GM21528 (cell line): ENCODE data around the gene COMMD2.

Experiments used
- ATAC-seq: cut with Tn5 transposase; IDR thresholded peaks from one replicate; pipeline ENCODE4 v1.9.1; 2021; ENCODE audit warnings: mild to moderate bottlenecking, moderate library complexity; ENCODE audit not compliant: unreplicated experiment, low FRiP score

COMMD2 gene

DNA sequence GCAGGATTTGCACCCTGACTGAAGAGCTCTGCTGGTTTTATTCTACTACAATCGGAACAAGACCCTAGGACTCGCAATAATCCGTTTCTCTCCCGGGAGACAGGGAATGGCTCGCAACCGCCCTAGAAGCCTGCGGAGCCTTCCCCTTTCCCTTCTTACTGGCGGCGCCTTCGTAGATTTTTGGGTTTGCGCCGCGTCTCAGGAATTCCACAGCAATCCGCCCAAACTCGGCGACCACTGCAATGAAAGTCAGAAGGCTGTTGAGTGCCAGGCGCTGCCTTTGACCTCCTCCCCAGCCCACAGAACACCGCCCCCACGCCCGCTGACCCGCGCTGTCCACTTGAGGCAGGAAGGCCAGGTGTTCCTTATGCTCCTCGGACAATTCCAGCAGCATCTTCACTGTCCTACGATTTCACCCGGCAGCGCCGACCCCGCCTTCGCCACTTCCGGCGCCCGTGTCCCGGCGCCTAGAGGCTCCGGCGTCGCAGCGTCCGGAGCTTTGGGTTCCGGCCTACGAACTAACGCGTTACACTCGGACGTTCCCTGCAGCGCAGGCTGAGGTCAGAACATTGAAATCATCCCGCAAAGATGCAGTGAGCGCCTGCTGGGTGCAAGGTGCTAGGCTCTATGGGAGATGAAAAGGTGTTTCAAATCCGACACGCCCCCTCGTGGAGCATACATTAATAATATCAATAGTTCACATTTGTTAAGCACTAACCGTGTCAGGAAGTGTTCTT lies at the start of gene COMMD2:
Gene COMMD2 (minus strand): TSS at position 439 of the 737 bp plus-strand sequence. CDS start 45 bp downstream, at position 394.
- peak; percentile 99 for ATAC-seq

DNA sequence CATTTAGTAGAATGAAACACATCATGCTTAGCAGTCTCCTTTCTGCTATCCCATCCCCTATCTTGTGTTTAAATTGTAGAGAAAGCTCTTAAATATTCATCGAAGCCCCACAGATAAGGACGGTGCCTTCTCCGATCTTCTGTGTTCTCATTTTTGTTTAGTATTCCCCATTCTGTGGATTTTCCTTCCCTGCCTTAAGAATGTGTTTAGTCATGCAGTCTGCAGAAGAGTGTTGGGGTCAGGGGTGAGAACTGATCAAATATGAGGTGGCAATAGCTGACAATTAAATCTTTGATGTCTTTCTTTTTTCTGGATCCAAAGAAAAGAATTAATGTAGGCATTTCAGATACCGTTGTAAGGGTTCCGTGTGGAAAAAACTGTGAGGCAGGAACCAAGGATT lies 49.4 kb upstream of the COMMD2 start:
- ATAC-seq, result no peak

DNA sequence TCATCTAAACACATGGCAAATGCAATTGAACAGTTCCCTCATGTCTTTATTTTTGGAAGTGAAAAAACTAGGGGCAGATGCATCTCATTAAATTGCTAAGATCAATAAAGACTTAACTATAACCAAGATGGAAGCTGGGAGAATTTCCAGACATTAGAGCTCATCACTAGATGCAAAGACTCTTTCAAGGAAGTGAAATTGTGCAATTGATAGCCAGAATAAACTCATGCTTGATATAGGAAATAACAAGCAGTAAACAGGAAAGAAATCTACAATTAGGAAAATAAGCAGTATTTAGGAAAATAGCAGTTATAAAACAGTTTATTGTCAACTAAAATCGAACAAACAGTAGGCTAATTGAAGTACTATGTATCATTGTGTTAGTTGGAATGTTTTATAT lies 48.9 kb upstream of the COMMD2 start:
- ATAC-seq, result no peak

DNA sequence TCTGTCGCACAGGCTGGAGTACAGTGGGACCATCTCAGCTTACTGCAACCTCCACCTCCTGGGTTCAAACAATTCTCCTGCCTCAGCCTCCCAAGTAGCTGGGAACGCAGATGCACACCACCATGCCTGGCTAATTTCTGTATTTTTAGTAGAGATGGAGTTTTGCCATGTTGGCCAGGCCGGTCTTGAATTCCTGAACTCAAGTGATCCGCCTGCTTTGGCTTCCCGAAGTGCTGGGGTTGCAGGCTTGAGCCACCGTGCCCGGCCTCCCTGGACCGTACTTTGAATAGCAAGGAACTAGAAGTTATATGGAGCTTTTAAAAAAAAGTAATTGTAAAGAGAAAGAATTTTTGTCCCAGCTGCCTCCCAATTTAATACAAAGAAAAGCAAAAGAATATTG lies 48.4 kb upstream of the COMMD2 start:
- ATAC-seq, result no peak

DNA sequence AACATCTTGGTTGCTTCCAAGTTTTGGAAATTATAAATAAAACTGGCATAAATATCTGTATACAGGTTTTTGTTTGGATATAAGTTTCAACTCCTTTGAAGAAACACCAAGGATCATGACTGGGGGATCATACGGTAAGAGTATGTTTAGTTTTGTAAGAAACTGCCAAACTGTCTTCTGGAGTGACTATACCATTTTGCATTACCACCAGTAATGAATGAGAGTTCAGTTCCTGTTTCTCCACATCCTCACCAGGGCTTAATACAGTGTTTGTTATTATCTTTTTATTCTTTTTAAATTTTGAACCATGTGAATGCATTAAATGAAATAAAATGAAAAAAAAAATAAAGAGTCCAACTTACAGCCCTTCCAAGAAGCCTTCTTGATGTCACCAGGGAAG lies 43.7 kb upstream of the COMMD2 start:
- ATAC-seq, result no peak

DNA sequence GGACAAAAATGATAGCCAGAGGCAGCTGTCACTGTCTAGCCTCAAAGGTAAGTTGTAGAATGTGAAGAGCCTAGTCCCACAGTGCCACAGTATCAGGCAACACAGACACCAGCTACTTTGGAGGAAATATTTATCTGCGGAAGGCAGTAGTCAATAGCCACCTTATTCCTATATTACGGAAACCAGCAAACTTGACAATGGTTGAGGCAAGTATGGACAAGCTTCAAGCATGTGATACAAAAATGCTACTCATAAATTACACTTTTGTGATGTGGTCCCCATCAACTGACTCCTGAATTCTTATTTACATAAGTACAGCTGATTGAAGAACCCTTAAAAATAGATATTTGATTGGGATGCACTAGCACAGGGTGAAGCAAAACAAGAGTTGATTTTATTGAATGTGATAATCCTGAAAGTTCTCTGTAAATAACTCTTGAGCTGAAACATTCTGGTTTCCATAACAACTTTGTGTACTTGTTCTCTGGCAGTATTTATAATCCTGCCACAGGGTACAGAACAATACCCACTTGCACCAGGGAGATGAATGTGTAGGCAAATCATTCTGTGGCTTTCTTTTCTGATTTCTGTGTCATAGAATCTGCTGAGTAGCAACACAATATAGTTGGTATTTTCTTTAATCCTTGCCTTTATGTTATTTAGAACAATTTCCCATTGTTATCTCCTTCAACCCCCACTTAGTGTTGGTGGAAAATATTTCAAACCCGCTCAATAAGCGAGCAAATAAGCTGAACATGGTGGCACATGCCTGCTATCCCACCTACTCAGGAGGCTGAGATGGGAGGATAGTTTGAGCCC lies 40.4 kb upstream of the COMMD2 start, which contains the start of gene ANKUB1:
Gene ANKUB1 (minus strand): TSS at position 103 of the 819 bp plus-strand sequence. CDS start 188 bp downstream, outside the sequence.
- no peak for ATAC-seq

DNA sequence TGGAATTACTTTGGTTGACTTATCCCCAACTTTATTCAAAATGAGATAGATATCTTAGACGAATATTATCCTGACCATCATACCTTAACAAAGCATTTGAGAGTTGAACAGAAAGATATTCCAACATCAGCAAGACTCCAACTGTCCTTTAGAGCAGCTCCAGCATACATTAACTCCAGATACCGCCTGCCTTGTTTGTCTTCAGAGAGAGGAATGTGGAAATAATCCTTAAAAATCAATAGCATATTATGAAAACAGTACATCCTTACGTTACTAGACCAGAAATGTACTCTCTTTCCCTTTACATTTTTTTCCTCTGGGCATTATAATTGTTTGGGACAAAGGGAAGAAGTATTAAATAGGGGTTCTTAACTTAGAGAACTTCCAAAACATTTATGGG lies 38.4 kb upstream of the COMMD2 start:
- no peak for ATAC-seq

DNA sequence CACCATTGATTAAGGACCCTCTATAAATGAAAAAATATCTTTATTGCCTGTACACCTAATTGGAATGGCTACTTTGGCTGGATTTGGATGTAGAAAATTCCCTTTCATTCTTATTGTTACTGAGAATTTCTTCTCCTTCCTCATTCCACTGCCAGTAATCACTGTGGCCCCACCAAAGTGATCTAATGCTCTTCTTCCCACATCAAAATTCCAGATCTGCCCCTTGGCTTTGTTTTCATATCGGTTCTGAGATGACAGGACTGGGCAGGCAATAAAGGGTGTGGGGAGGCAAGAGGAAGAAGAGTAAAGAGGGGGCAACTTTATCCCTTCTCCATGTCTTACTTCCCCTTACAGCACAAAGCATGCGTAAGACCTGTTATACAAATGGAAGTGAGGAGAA lies 38.0 kb upstream of the COMMD2 start:
- no peak for ATAC-seq

DNA sequence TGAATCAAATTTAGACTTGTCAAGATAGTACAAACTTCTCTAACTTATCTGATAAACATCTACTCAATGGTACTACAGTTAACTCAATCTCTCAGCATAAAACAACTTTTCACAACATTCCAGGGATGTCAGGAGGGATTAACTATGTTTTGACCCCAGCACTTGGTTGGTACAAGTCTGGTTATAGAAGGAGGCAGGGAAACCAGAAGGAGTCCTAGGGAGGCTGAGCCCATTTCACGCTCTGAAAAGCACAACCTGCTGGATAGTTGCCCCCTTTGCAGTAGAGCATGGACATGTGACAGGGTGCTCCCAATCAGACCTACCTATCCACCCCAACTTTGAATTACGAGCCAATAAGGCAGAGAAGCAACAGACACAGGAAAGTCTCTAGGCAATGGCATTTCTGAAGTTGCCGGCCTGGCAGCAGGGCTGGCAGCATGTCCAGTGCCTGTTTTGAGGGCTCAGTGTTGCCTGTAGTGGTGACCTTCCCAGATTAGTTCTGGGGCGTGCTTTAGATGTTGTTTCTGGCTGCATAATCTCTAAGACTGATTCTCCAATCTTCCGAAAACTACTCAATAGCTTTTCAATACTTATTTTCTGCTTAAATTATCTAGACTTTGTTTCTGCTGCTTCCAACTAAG lies 31.9 kb upstream of the COMMD2 start:
- no peak for ATAC-seq

DNA sequence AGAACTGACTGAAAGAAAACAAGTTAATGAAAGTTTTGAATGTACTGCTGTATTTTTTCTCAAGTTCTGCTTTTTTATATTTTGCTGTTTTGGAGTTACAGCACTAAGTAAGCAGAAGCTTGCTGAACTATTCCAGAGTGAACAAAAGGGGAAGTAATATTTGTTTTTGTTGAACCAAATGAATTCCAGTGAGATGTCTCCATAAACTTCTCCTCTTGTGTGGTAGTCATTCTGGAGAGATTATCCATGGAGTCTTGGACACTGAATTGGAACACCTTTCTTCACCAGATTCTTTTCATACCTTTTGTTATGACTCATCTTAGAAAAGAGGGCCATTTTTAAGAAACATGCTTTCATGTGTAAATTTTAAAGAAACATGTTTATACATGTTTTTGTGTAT lies 31.3 kb upstream of the COMMD2 start:
- no peak for ATAC-seq

DNA sequence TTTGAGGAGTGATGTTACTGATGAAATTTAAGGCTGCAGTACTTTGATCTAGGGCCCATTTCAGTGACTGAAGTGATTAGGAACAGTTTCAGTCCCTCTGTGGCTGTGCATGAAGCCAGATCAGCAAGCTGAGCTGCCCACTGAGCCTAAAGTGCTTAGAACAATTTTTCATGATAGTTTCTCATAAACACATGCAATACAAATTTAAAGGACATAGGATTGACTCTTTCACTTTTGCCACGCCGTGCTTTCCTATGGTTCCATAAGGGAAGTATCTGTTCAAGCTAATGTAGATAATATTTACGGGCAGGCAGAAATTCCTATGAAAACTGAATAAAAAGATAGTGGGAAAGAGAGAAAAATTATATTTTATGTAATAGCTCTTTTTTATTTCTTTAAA lies 29.5 kb upstream of the COMMD2 start:
- no peak for ATAC-seq

DNA sequence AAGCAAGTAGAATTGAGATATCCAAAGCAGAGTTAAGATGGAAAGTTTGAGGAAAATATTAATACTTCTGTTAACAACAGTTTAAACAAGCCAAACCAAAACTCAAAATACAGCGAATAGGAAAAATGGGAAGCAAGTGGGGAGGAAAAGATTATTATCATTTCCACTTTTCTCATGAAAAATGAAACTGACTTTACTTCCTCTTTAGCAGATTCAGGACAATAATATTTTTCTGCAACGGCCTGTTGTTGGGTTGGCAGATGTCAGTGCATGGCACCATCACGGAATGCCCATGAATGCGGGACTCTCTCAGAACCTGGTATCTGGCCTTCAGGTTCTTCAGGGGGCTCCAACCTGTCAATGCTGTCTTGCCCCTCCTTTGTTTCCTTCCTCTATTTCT lies 28.9 kb upstream of the COMMD2 start:
- ATAC-seq, result no peak

DNA sequence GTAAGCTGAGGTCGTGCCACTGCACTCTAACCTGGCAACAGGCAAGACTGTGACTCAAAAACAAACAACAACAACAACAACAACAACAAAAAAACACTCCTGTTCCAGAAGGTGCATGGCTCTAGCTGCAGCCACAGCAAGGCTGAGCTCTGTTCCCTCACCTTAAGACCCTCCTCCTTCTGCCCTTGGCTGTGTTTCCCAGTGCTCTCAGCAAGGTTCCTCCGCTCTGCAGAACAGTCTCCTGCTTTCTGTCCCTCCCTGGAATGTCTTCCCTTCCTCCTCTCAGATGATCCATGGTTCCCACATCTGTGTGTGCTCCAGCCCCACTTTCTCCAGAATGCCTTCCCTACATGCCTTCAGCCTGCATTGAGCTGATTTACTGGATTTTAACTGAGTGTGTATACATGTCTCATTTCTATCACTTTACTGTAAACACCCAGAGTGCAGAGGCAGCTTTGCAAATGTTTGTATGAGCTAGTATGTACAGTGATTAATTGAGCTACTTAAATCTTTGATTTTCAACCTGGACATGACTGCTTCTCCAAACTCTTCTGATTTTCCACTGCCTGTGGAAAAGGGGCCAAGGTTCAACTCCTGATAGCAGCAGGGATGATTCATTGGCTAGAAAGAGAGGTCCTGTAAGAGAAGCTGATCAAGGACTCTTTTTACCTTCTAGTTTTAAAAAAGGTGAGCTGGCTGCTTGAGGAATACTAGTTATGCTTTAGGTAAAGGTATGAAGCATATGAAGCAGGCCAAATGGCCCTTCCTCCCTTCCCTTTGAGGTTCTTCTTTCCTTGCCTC lies 25.3 kb upstream of the COMMD2 start:
- no peak for ATAC-seq

DNA sequence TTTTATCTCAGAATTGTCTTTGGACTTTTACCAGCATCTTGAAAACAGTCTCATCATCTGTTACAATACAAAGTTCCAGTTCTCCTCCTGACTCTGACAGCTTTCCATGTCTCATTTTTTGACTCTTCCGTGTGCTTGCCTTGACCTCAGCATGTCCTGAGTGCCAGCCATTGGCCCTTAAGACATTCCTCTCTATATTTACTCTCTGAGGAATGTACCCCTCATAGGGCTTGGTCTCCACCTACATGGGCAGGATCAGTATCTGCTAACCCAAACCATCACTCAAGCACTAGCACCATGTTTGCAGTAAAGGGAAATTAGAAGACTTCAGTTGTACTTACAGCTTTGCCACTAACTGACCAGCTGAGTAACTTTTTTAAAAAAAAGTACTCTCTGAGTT lies 23.9 kb upstream of the COMMD2 start:
- no peak for ATAC-seq

DNA sequence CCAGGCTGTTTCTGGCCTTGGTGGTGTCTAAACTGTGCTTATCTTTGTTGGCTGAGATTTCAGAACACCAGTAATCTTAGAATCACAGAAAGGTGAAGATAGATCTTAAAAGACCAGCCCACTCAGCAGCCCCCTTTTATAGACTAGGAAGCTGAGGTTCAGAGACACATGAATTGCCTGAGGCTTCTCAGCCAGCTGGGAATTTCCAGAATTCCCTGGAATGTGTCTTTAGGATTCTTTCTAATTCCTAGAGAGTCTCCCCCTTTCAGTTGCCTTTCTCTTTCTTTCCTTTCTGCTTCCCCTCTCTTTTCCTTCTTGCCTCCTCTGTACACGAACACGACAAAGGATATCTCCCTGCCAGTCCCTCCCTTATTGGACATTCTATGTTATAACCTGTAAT lies 20.6 kb upstream of the COMMD2 start:
- no peak for ATAC-seq

DNA sequence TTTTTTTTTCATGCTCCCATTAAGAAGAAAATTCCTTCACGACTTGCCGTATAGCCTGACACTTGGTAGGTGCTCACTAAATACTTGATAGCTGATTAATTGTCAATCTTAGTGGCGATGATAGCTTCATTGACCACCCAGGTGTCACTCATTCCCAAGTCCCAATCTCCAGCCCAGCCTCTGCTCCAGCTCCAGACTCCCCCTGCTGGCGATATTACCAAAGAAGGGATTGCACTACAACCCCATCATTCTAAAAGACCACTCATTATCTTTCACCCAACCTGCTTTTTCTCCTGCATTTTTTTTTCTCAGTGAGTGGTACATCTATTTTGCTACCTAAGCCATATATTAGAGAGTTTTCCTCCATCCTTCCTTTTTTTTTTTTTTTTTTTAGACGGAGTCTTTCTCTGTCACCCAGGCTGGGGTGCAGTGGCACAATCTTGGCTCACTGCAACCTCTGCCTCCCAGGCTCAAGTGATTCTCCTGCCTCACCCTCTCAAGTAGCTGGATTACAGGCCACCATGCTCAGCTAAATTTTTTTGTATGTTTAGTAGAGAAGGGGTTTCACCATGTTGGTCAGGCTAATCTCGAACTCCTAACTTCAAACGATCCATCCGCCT lies 19.5 kb upstream of the COMMD2 start:
- ATAC-seq, result no peak

DNA sequence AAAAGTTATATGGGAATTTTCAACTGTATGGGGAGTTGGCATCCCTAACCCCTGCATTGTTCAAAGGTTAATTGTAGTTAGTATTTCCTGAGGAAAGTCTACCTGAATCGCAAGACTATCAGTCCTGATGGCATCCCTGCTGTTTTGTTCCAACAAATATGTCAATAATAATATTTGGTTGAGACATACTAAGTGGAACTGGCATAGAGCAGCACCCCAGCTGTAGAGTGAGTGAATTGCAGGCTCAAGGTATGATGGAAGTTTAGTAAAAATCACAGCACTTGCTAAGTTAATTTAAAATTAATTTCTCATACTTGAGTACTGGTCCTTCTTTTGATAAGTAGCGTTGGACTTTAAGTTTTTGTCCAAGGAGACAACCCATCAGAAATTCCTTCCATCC lies 18.0 kb upstream of the COMMD2 start:
- ATAC-seq, result no peak

DNA sequence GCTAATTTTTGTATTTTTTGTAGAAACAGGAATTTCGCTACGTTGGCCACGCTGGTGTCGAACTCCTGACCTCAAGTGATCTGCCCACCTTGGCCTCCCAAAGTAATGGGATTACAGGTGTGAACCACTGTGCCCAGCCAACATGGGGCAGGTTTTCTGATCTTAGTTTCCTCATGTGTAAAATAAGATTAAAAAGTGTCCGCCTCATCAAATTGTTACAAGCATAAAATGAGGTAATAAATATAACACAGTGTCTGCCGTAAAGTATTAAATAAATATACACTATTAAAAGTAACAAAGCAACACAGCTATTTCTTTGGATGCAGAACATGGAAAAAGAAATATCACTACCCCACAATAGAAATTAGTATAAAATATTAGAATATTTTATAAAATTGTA lies 16.4 kb upstream of the COMMD2 start:
- no peak for ATAC-seq

DNA sequence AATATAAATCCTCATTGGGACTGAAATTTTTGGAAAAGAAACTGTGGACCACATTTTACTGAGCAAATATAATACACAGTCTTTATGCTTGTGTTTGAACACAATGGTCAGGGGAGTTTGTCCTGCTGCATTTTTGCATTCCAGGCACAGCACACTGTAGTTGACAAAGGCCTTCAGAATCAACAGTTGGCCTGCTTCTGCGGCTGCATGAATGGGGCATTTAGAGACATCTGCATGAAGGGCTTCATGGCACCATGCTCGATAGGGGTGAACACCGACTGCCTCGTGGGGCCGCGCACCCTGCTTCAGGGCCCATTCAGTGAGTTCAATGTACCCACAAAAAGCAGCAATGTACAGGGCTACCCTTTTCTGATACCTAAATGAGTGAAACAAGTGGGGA lies 15.4 kb upstream of the COMMD2 start:
- ATAC-seq, result no peak

DNA sequence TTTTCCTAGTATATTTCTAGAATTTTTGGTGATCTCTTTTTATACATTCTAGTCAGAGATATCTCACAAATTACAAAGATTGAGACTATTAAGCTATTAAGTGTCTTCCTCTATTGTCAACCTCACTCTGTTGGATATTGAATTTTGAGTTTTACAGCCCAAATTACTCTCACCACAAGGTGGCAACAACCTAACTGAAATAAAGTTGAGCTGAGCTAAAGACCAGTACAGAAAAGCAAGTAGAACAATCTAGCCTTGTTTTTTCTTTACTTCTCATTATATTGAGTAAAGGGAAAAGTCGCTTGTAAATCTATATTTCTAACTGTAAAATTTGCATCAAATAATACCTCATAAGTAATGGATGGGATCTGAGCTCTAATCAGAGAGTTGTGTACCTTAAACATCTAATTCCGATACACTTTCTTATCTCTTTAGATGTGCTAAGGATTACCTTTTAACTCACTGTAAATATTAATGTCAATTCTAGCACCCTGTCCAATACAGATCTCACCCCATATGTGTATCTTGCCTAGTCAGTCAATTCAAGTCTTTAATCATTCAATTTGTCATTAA lies 13.6 kb upstream of the COMMD2 start:
- no peak for ATAC-seq
